Suprapubic skin (tissue), 4 donors: ENCODE results near the gene KRTAP4-3. TPM values are rescaled to one million over a fixed set of nuclear protein-coding genes. Genes with fewer than 3 reads are reported as not detected.

Source experiments
- DNase-seq, 2 donors: peaks; one replicate each; pipeline ENCODE4 v3.0.0-alpha.2; 2019; ENCODE audit warnings: low spot score in 2 of 2
- H3K27ac ChIP-seq: fragments of 200-600 bp; sonication (generic); one replicate; pipeline ENCODE4 v1.5.1; 2019
- H3K27me3 ChIP-seq: fragments of 200-600 bp; sonication (generic); one replicate; pipeline ENCODE4 v1.5.1; 2019
- H3K36me3 ChIP-seq: fragments of 200-600 bp; sonication (generic); one replicate; pipeline ENCODE4 v1.5.1; 2019
- H3K4me1 ChIP-seq: fragments of 200-600 bp; sonication (generic); one replicate; pipeline ENCODE4 v1.5.1; 2019
- H3K4me3 ChIP-seq: fragments of 200-600 bp; sonication (generic); one replicate; pipeline ENCODE4 v1.5.1; 2019; ENCODE audit warnings: mild to moderate bottlenecking
- H3K9me3 ChIP-seq: fragments of 200-600 bp; sonication (generic); one replicate; pipeline ENCODE4 v1.5.1; 2019
- CTCF ChIP-seq, 2 donors: fragments of 200-600 bp in 1 of 2; fragments of 450-650 bp in 1 of 2; sonication (generic) in 1 of 2; IDR thresholded peaks; one replicate each; pipeline ENCODE4 v1.5.1; 2016 to 2019; ENCODE audit warnings: antibody characterized with exemption in 2 of 2, mild to moderate bottlenecking in 1 of 2, moderate library complexity in 1 of 2
- EP300 ChIP-seq: sonication (generic); formaldehyde crosslinking; IDR thresholded peaks from one replicate; pipeline ENCODE4 v1.6.1; 2017; ENCODE audit warnings: antibody characterized with exemption
- POLR2A ChIP-seq, 2 donors: fragments of 450-650 bp; IDR thresholded peaks; one replicate each; pipeline ENCODE4 v1.6.1; 2017; ENCODE audit warnings: antibody characterized with exemption in 2 of 2, mild to moderate bottlenecking in 2 of 2, moderate library complexity in 2 of 2
- POLR2AphosphoS5 ChIP-seq, 3 donors: sonication (generic); formaldehyde crosslinking; IDR thresholded peaks; one replicate each; pipeline ENCODE4 v1.6.1; 2017; ENCODE audit warnings: antibody characterized with exemption in 3 of 3
- WGBS: methylation state at CpG from one replicate; pipeline ENCODE4 v1.1.5; 2018; 5-methylcytosine and 5-hydroxymethylcytosine counted together
- total RNA-seq, 4 donors: library from RNA; depleted of rRNA; stranded (reverse); fragments of >200 nt; gene quantifications; one replicate each; pipeline ENCODE4 v1.1.0, GENCODE V29; 2016

Gene KRTAP4-3
- 10 to 100 TPM in 2 of 4 donors, 1 to 10 TPM in 1, not detected in 1; 9.0 to 35.4 (median 16.4) TPM for total RNA-seq

GRCh38 chr17:41168121-41168520 lies at the start of gene KRTAP4-3:
Gene KRTAP4-3, minus strand, starts transcription at chr17:41168221. Its CDS starts 49 bp downstream, at chr17:41168172.
- H3K27me3 ChIP-seq = no peaks in the 10 kb centered on the region
- H3K27ac ChIP-seq = no peak within 1 kb of the TSS
- H3K4me3 ChIP-seq = no peak within 1 kb of the TSS
- no peaks in the 10 kb centered on the region for H3K9me3 ChIP-seq
- TF ChIP-seq POLR2AphosphoS5 (IDR thresholded peaks at IDR 0.05) (no peak), EP300 (no peak), POLR2A (IDR thresholded peaks at IDR 0.05) (no peak), CTCF (IDR thresholded peaks at IDR 0.05) (no peak)
- H3K4me1 ChIP-seq = no peaks in the 10 kb centered on the region
- WGBS = 85% methylated on average over 1 of the region's 1 CpG
- no peak for DNase-seq
- no peaks in the 10 kb centered on the region for H3K36me3 ChIP-seq

- Histone ChIP-seq H3K9me3 (no peaks in the 10 kb centered on the region), H3K36me3 (no peaks in the 10 kb centered on the region), H3K4me1 (no peaks in the 10 kb centered on the region), H3K27ac (no peak overlapping the region), H3K4me3 (no peak overlapping the region), H3K27me3 (peaks cover 4% of the 10 kb centered on the region)
- WGBS = 96% methylated on average over 1 of the region's 1 CpG
- TF ChIP-seq CTCF (IDR thresholded peaks at IDR 0.05) = no peak
- no peak for TF ChIP-seq POLR2AphosphoS5 (IDR thresholded peaks at IDR 0.05)
- TF ChIP-seq POLR2A (IDR thresholded peaks at IDR 0.05) = no peak
- no peak for TF ChIP-seq EP300
- no peak for DNase-seq
Measured at GRCh38 chr17:41215681-41216080, 47.7 kb upstream of the KRTAP4-3 start.

GRCh38 chr17:41212524-41213169 lies 44.6 kb upstream of the KRTAP4-3 start:
- Histone ChIP-seq H3K27me3 (peaks cover 14% of the 10 kb centered on the region), H3K27ac (no peak overlapping the region), H3K36me3 (no peaks in the 10 kb centered on the region), H3K9me3 (no peaks in the 10 kb centered on the region), H3K4me1 (no peaks in the 10 kb centered on the region), H3K4me3 (no peak overlapping the region)
- no peak for TF ChIP-seq EP300
- TF ChIP-seq POLR2A (IDR thresholded peaks at IDR 0.05) = no peak
- TF ChIP-seq CTCF (IDR thresholded peaks at IDR 0.05) = no peak
- no peak for DNase-seq
- 85% methylated on average over 4 of the region's 7 CpGs for WGBS

- H3K9me3 ChIP-seq = no peaks in the 10 kb centered on the region
- H3K4me1 ChIP-seq = no peaks in the 10 kb centered on the region
- no peaks in the 10 kb centered on the region for H3K36me3 ChIP-seq
- peaks cover 14% of the 10 kb centered on the region for H3K27me3 ChIP-seq
- no peak for DNase-seq
- WGBS = 35% methylated on average over 1 of the region's 1 CpG
- TF ChIP-seq POLR2A (IDR thresholded peaks at IDR 0.05) (no peak), CTCF (IDR thresholded peaks at IDR 0.05) (no peak), EP300 (no peak), POLR2AphosphoS5 (IDR thresholded peaks at IDR 0.05) (no peak)
- H3K4me3 ChIP-seq = no peak overlapping the region
- no peak overlapping the region for H3K27ac ChIP-seq
Measured at GRCh38 chr17:41211845-41212466, 43.9 kb upstream of the KRTAP4-3 start.

GRCh38 chr17:41199421-41200078 lies 31.5 kb upstream of the KRTAP4-3 start:
- Histone ChIP-seq H3K27me3 (no peaks in the 10 kb centered on the region), H3K36me3 (no peaks in the 10 kb centered on the region), H3K4me3 (no peak overlapping the region), H3K4me1 (no peaks in the 10 kb centered on the region), H3K27ac (no peak overlapping the region), H3K9me3 (no peaks in the 10 kb centered on the region)
- DNase-seq = no peak
- WGBS = 76% methylated on average over 4 of the region's 5 CpGs
- TF ChIP-seq CTCF (IDR thresholded peaks at IDR 0.05) = no peak
- no peak for TF ChIP-seq POLR2A (IDR thresholded peaks at IDR 0.05)
- no peak for TF ChIP-seq POLR2AphosphoS5 (IDR thresholded peaks at IDR 0.05)
- no peak for TF ChIP-seq EP300
